Right ventricle myocardium inferior (tissue), 1 donor: Measurements from ENCODE around the gene RBMS3. TPM values are rescaled to one million over a fixed set of nuclear protein-coding genes. Genes with fewer than 3 reads are reported as not detected.

Experiments used
- ATAC-seq: fragments of 200-7000 bp; cut with Tn5 transposase; one replicate; pipeline ENCODE4 v1.9.1; 2020; ENCODE audit warnings: mild to moderate bottlenecking, moderate library complexity
- DNase-seq: peaks from one replicate; pipeline ENCODE4 v3.0.0; 2021; ENCODE audit errors: missing footprints
- intact Hi-C: fragments of 100-400 bp; cut with DNase I; formaldehyde crosslinking; loops from one replicate; pipeline ENCODE4 v1.11.0; 2022
- total RNA-seq: library from RNA; stranded (reverse); fragmentation: NEBNext Ultra II Directional; extraction: Animal tissue kit (Norgen Biotek cat#: 25700); gene quantifications from one replicate; pipeline ENCODE4 v1.2.1, GENCODE V29; 2021
- donor health status: DM: no; HTN: yes; CAD: no; lungs with severe emphysema.

RBMS3 gene
- total RNA-seq, 1 donor from 2014 or later = 32.7 TPM

DNA sequence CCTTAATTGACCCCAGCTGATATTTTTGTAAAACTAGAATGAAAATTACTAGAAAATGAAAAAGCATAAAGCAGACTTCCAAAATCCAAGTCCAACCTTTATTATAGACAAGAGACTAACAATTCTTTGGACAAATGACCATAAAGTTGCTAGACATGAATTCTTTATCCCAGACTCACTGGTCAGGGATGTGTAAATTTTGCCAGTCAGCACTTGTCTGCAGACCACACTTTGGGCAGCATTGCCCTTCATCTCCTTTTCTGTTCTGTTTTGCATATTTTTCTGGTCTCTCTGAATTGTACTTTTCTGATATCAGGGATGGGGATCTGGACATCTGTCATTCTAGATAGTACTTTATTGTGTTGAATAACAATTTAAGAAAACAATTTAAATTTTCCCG is 10.1 kb upstream of the RBMS3 start:
- ATAC-seq (no peak), DNase-seq (no peak)
- intact Hi-C loops = no loop called here

DNA sequence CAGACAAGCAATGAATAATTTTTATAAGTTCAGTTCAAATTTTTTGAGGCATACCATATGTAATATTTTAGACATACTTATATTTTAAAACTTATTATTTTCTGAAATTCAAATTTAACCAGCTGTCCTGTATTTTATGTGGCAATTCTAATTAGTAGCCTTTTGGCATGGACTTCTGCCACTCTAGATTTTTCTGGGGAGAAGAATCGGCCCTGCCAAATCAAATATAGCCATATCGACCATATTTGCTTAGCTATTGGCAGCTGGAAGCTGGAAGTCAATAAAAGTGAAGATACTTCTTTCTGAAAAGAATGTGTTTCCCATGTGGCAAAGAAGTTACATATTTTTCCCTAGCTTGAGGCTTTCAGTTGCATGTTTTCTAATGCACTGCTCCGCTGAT is 9.4 kb upstream of the RBMS3 start:
- intact Hi-C loops = no loop called here
- ATAC-seq = no peak
- no peak for DNase-seq

DNA sequence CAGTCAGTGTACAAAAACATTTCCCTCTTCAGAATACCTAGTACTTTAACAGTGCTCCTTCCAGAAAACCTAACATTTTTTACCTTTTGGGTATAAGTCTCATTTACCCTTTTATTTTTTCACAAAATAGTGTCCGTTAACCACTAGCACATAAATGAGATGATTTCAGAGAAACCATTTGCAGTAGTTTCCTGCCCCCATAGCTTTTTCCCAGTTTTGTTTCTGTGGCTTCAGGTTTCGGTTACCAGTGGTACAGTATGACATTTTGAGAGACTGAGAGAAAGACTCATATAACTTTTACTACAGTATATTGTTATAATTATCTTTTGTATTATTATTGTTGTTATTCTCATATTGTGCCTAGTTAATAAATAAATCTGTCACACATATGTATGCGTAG is 6.2 kb upstream of the RBMS3 start:
- intact Hi-C loops = loop anchor here (5.0 kb wide), 1 partner anchor 357 kb away; no protein-coding TSS in a partner anchor
- DNase-seq (no peak), ATAC-seq (no peak)

DNA sequence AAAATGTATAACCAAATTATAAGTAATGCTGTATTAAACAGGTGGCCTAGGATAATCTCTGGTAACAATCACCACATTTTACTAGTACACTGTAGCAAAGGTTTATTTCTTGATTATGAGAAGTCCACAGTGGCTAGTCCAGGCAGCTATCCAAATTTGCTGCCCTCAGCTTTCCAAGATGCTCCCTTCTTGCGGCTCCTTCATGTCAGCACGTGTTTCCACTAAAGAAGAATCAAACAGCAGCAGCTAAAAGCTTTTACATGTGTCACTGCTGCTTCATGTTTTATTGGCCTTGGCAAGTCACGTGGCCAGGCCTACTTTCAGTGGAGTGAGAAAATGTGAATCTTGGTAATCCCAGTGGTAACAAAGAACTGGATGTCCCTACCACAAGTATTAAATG is 5.6 kb upstream of the RBMS3 start:
- DNase-seq (peak; percentile 71), ATAC-seq (peak; percentile 47)
- intact Hi-C loops = loop anchor here (5.0 kb wide), 1 partner anchor 358 kb away; no protein-coding TSS in a partner anchor

DNA sequence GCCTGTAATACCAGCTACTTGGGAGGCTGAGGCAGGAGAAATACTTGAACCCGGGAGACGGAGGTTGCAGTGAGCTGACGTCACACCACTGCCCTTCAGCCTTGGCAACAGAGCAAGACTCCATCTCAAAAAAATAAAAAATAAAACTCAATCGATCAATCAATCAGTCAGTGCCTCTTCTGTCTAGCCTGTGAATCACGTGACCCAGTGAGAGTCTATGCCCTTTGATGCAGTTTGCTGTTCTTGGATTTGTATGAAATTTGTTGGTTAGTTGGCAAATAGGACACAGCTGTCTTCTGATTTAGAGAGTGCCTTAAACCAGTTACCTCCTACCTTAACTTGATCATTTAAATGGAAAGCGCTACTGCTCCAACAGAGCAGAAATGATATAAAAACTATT is 3.6 kb upstream of the RBMS3 start:
- ATAC-seq (no peak), DNase-seq (no peak)
- intact Hi-C loops = loop anchor here (5.0 kb wide), 1 partner anchor 360 kb away; no protein-coding TSS in a partner anchor

DNA sequence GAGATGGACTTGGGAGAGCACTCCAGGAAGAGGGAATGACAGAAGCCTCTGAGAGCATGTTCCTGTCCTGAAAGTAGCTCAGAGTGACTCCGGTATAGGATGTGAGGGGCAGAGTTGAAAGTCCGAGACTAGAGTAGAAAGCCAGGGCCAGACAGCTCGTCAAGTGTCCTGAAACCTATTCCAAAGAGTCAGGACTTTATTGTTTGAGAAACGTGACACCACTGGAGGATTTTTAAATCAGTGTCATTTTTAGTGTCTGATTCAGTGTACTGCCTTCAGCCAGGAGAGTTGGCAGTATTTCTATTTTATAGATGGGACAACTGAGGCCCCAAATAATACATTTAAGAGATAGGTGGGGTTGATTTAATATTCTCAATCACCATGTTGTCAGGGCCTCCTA is 1.6 kb upstream of the RBMS3 start:
- no peak for ATAC-seq
- intact Hi-C loops = loop anchor here (5.0 kb wide), 1 partner anchor 362 kb away; no protein-coding TSS in a partner anchor
- no peak for DNase-seq

DNA sequence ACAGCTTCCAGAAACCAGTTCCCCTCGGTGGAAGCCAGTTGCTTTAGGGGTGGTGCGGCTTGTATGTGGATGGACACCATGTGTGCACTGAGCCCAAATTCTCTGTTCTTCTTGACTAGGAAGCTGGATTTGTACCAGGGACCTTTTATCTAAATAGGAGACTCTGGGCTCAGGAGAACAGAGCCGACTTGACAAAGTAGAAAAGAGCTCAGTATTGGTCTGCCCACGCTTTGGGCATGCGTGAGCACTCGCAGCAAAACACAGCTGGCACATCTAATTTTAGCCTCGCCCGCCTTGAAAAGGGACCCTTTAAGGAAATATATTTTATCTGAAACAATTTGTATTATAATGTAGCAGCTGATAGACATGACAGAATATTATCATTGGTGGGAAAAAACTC is 1.1 kb upstream of the RBMS3 start:
- no peak for DNase-seq
- intact Hi-C loops = loop anchor here (2.0 to 5.0 kb wide), 8 partner anchors 52 to 485 kb away; no protein-coding TSS in a partner anchor

DNA sequence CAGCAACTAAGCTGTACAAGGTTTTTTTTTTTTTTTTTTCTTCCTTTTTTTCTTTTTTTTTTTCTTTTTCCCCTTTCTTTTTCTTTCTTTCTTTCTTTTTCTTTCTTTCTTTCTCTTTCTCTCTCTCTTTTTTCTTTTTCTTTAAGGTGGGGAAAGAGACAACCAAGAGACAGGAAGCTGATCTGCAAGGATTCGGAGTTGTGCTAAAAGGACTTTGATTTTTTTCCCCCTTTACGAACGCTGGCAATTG is 148 bp downstream of the RBMS3 start:
- DNase-seq (no peak), ATAC-seq (no peak)
- intact Hi-C loops = loop anchor here (2.0 to 5.0 kb wide), 7 partner anchors 51 to 484 kb away; no protein-coding TSS in a partner anchor

More for the DNA sequence above, 1.1 kb upstream of the RBMS3 start:
- peak; percentile 37 for ATAC-seq

DNA sequence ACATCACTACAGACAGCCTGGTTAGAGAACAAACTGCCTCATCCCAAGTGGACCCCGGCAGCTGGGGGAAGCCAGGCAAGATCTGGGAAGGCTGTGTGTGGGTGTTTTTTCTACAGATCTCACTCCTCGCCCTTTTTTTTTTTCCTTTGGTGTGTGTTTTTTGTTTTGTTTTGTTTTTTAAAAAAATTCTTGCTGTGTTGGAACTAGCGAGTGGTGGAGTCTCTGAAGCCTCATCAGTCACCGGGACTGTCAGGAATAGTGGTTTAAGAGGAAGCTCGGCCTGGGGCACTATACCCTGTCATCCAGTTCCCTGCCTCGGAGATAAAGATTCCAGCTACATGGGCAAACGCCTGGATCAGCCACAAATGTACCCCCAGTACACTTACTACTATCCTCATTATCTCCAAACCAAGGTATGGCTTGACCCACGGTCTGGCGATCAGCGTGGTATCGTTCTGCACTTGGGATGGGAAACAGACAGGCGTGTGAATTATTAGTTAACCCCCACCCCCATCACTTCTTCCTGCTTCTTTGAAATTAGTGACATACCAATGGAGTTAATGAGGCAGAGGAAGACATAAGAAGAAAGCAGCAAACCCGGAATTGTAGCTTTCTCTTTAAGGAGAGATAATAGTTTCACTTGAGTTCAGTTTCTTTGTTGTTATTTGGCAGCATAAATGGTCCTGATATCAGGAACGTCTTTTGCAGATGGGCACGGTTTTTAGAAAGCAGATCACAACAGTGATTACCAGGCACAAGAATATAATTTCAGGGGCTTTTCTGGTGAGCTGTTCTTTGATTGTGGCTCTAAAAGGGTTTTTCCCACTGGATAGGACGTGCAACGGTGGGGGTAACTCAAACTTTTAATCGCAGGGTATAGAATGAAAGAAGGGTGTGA is 722 bp downstream of the RBMS3 start:
- peak; percentile 63 for DNase-seq
- ATAC-seq = peak; percentile 33
- intact Hi-C loops = loop anchor here (2.0 to 5.0 kb wide), 7 partner anchors 51 to 483 kb away; no protein-coding TSS in a partner anchor

DNA sequence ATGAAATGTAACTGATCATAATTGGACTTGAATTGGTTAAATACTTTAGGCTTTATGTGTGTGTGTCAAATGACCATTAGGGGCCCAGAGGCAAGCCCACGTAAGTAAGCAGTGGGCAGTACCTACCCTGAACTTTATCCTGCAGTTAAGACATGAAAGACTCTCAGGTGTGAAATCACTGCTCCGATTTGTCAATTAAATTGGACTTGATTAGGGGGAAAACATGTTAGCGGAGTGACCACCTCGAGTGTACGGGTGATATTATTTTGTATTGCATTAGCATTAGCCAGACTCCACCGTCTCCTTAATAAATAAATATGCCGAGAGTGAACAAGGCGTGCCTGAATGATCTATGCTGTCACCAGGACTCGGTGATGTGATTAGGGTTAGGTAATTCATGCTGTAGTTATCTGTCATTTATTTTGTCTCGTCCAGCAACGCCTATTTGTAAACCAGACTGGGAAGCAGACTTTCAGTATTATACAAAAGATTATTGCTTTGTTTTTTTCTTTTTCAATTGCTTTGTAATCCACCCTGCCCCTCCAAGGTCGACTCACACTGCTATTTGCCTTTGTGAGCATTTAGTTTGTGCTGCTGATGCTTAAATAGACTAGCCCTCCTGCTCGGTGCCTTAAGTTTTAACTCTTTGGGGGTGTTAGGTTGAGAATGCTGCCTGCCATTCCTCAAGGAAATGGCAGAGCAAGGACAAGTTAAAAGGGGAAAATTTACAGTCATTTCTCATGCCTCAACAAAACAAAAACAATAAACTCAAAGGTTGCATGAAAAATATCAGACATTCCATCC is 1.8 kb downstream of the RBMS3 start:
- DNase-seq (no peak), ATAC-seq (no peak)
- intact Hi-C loops = loop anchor here (5.0 kb wide), 5 partner anchors 50 to 410 kb away; no protein-coding TSS in a partner anchor

DNA sequence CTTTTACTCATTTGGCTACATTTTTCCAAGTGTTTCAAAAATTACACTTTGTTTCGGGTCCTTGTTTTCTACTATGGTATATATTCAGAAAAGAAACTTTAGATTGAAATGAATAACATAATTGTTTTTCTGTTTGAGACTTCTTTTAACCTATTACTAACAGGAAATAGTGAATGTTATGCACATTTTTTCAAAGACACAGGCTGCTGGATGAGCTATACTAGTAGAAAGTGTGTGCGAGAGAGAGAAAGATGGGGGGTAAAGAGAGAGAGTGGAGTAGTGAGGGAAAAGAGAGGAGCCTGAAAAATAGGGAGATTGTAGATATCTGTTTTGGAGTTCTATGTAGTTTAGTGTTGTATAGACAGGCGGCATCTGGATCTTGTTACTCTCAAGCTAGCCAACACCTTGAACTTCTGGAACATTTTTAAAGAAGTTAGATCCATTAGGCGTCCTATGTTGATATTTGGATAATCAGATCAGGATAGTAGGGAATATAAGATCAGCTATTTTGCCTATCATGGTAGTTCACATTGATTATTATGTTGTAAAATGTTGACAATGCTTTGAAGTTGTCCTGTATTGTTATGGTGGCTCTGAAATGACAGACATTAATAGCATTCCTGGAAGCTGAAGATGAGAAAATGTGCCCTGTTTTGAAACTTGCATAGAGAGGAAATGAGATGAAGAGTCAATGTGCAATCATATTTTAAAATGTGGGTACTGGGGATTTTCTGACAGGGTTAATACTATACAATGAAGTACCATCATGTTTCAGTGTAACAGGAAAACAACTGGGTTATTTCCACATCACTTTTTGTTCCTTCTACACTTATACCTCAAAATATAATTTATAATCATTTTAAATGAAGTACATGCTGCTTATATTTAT is 2.6 kb downstream of the RBMS3 start:
- ATAC-seq = no peak
- intact Hi-C loops = loop anchor here (5.0 kb wide), 5 partner anchors 49 to 409 kb away; no protein-coding TSS in a partner anchor
- DNase-seq = no peak

DNA sequence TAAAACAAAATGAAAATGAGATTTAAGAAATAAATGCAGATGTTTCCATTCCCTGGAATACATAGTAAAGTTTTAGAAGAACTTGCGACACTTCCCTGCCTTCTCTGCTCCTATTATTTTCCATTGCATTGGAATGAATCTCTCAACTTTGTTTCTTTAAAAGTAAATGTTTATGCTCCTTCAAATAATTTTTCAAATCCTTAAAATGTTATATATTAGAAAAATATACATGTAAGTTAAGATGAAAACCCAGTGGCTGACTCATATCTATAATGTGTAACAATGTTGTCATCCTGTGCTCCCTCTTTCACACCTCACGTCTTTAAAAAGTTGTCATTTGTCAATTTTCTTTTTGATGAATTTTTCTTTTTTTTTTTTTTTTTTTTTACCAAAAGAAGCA is 3.6 kb downstream of the RBMS3 start:
- ATAC-seq = no peak
- DNase-seq = no peak

DNA sequence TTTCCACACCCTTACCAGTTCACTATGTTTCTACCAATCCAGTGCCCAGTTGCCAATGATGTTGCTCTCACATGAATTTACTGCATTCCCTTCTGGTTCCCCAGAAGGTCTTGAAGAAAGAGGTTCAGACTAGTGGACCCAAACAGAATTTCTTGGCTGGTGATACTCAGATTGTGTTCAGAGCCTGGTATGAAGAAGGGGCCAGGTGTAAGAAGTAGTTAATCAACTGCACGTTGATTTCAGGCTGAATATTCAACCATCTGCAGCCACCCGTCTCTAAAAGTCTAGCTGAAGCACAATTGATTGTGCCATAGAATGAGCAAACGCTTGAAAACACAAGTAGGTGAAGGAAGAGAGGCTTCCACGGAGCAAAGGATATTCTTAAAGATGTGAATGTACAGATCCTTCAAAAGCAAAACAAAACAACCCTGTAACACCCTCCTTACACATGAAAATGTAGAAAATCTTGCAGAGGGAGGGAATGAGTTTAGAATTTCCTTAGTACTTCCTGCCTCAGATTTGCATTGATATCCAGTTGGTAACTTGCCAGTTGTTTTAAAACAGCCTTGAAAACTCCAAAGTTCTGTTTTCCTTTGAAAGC is 4.7 kb downstream of the RBMS3 start:
- ATAC-seq (no peak), DNase-seq (no peak)
- intact Hi-C loops = no loop called here

More for the DNA sequence above, 3.6 kb downstream of the RBMS3 start:
- intact Hi-C loops = loop anchor here (5.0 kb wide), 5 partner anchors 48 to 408 kb away; no protein-coding TSS in a partner anchor

DNA sequence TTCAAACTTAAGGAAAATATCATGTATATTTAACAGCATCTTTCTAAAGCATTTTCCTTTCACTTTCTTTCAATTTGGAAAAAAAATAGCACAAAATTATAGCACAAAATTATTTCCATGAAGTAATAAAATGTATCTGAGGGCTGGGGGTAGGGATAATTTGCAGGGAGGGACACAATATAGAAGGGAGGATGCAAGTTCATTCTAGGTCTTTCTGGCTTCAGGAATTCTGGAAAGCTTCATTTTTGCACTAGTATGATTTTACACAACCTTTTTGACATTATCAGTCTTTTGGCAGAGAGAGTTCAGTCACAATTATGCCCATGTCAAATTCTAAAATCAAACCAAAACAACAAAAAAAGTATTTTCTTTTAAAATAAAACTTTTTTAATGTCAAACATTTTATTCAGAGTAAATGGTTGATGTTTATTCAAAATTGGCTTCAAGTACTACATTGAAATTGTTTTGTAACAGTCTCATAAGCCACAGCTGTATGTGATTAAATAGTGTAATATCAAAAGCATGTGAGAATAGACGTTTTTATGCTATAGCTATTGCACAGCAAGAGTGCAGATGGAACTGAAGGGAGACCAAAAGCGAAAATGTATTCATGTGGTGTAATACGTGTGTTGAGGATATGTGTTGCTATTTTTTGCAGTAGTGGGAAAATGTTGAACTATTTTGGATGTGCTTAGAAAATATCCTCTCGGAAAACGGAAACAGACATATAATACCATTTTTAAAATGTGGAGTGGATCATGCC is 5.8 kb downstream of the RBMS3 start:
- no peak for ATAC-seq
- intact Hi-C loops = no loop called here
- DNase-seq = no peak

DNA sequence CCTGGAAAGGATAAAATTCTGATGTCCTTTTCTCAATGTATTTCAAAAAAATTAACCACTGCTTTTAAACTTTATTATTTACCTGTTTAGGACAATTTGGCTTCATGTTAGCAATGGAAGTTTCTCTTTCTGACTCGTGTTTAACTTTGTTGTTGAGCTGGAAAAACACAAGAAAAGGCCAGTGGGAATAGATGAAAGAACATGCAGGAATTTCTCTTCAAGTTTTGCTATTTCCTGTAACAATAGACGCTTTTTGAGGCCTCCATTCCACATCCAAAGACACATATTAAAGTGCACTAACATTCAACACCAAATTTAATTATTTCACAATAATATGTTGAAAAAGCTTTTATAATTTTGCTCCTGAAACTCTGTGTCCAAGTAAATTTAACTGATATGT is 9.7 kb downstream of the RBMS3 start:
- intact Hi-C loops = no loop called here
- DNase-seq (no peak), ATAC-seq (no peak)

DNA sequence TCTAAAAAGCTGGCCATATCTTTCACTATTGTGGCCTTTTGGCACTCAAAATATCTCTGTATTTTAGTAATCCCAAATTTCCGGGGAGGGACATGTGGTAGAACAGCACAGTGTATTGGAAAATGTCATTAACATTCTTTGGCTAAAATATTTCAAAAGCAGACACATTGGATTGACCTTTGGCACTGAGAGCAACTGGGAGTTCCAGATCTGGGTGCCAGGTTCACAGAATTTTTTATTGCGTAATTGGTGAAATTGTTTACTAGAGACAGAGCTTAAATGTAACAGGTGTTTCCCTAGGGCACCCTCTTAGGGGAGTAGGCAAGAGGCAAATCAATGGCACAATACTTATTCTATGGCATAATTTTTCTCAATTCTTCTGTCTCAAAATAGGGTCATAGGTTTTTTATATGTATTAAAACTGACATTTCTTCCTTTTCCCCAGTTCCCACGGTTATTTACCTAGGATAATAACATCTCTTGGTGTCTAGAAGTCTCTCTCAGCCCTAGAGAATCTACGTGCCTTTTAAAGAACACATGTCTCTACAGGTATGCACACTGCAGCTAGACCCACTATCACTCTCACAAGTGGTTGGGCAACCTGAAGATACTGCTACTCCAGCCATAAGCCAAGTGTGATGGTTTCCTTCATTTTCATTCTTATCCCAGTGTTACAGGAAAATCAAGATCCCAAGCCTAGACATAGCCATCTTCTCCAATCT is 10.6 kb downstream of the RBMS3 start:
- intact Hi-C loops = no loop called here
- DNase-seq = no peak
- peak; percentile 78 for ATAC-seq

DNA sequence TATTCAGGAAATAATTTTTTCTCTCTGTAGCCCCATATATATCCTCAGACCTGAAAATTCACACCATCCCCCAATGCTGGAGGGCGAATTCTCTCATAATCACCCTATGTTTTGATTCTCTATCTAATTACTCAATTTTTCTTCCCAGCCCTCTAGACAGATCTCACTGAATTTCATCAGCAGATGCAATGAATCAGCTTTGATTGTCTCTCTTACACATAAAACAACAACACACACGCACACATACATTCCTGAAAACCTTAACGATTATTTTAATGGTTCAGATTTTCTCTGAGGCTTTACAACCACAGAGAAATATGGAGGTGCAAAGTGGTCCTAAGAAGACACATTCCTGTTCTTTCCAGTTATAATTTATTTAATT is 11.1 kb downstream of the RBMS3 start:
- intact Hi-C loops = no loop called here
- peak; percentile 8 for ATAC-seq
- no peak for DNase-seq
